Activated CD4-positive, alpha-beta T cell treated with anti-CD3 and anti-CD28 coated beads for 36 hours (primary cell): ENCODE results near the gene MAPK11. TPM values are rescaled to one million over a fixed set of nuclear protein-coding genes. Genes with fewer than 3 reads are reported as not detected.
A peak's percentile ranks its signal among the peaks of the same experiment; 100 is the strongest.

ENCODE experiments used
- ATAC-seq: fragments of 200-7000 bp; cut with Tn5 transposase; one replicate; pipeline ENCODE4 v1.10.0; 2021; ENCODE audit warnings: mild to moderate bottlenecking, moderate library complexity
- CTCF ChIA-PET: fragments of 350-600 bp; sonication (Branson Sonifier 250); formaldehyde crosslinking; loops from one replicate; lab custom pipeline; 2021; ENCODE audit warnings: antibody characterized with exemption; lab: Charles Lee
- POLR2A ChIA-PET: fragments of 350-600 bp; sonication (Branson Sonifier 250); formaldehyde crosslinking; loops from one replicate; lab custom pipeline; 2021; ENCODE audit warnings: antibody characterized with exemption, inconsistent platforms; lab: Charles Lee
- DNase-seq: peaks from one replicate; pipeline ENCODE4 v3.0.0-alpha.2; 2020
- H3K27ac Mint-ChIP-seq: one replicate; pipeline ENCODE4 v1.8.0; 2021; ENCODE audit warnings: mixed read lengths
- H3K27me3 Mint-ChIP-seq: one replicate; pipeline ENCODE4 v1.8.0; 2021; ENCODE audit warnings: mixed read lengths
- H3K36me3 Mint-ChIP-seq: one replicate; pipeline ENCODE4 v1.8.0; 2021; ENCODE audit warnings: low read depth, mixed read lengths
- H3K4me1 Mint-ChIP-seq: one replicate; pipeline ENCODE4 v1.8.0; 2021; ENCODE audit warnings: mixed read lengths
- H3K4me3 Mint-ChIP-seq: one replicate; pipeline ENCODE4 v1.8.0; 2021; ENCODE audit warnings: mild to moderate bottlenecking, moderate library complexity, mixed read lengths
- H3K9me3 Mint-ChIP-seq: one replicate; pipeline ENCODE4 v1.8.0; 2021; ENCODE audit warnings: low read depth, mixed read lengths
- intact Hi-C, 2 experiments: fragments of 100-400 bp; cut with DNase I in 1 of 2; cut with micrococcal nuclease in 1 of 2; formaldehyde crosslinking; loops; one replicate each; pipeline versions ENCODE4 v1.14.2 to v1.15.1; 2022 to 2024; cut with DNase I, micrococcal nuclease
- total RNA-seq, 2 experiments: library from RNA; stranded (reverse); gene quantifications; one replicate each; pipeline ENCODE4 v1.2.3, GENCODE V29; 2021

MAPK11 gene
- total RNA-seq, 2 experiments from 2014 or later = 11.6 to 13.6 TPM

- intact Hi-C loops = no loop called here
- Mint-ChIP-seq H3K4me3 (no peak overlapping the region), H3K9me3 (no peaks in the 10 kb centered on the region), H3K27me3 (peaks cover 14% of the 10 kb centered on the region), H3K36me3 (no peaks in the 10 kb centered on the region), H3K4me1 (peaks cover 7% of the 10 kb centered on the region), H3K27ac (no peak overlapping the region)
- POLR2A ChIA-PET = no interaction called here
- CTCF ChIA-PET = interaction anchor here (1.1 kb wide), 1 partner anchor 10 kb away, joined by 3 read pairs; no protein-coding TSS in a partner anchor
- ATAC-seq (no peak), DNase-seq (no peak)
These were observed 7.1 kb downstream of the MAPK11 start for GRCh38 chr22:50262973-50263617.

GRCh38 chr22:50262460-50262911 lies 7.7 kb downstream of the MAPK11 start:
- DNase-seq (peak; percentile 47), ATAC-seq (peak; percentile 36)
- no peaks in the 10 kb centered on the region for H3K36me3 Mint-ChIP-seq
- H3K9me3 Mint-ChIP-seq = no peaks in the 10 kb centered on the region
- no peak overlapping the region for H3K27ac Mint-ChIP-seq
- CTCF ChIA-PET = interaction anchor here (1.1 kb wide), 1 partner anchor 10 kb away, joined by 3 read pairs; no protein-coding TSS in a partner anchor
- peaks cover 5% of the 10 kb centered on the region for H3K4me1 Mint-ChIP-seq
- H3K4me3 Mint-ChIP-seq = peak overlapping the region; percentile 54
- peaks cover 14% of the 10 kb centered on the region for H3K27me3 Mint-ChIP-seq
- intact Hi-C loops = no loop called here
- POLR2A ChIA-PET = no interaction called here

- no peak for DNase-seq
- ChIA-PET POLR2A (no interaction called here), CTCF (interaction anchor here (0.7 to 1.1 kb wide), 2 partner anchors 8 to 9 kb away, joined by 3 read pairs; no protein-coding TSS in a partner anchor)
- Mint-ChIP-seq H3K4me1 (peaks cover 5% of the 10 kb centered on the region), H3K4me3 (peak within 1 kb of the TSS; percentile 54), H3K27ac (no peak within 1 kb of the TSS), H3K27me3 (peaks cover 14% of the 10 kb centered on the region), H3K36me3 (no peaks in the 10 kb centered on the region), H3K9me3 (no peaks in the 10 kb centered on the region)
- no peak for ATAC-seq
- intact Hi-C loops = no loop called here
These were observed 8.3 kb downstream of the MAPK11 start, which contains the start of gene MAPK12 for GRCh38 chr22:50261615-50262459. MAPK12 (minus strand) TSS chr22:50261683; CDS start chr22:50261509, 174 bp downstream.

GRCh38 chr22:50260801-50261614 lies 9.2 kb downstream of the MAPK11 start:
- POLR2A ChIA-PET = no interaction called here
- DNase-seq = peak; percentile 64
- ATAC-seq = peak; percentile 52
- intact Hi-C loops = no loop called here
- H3K27ac Mint-ChIP-seq = no peak overlapping the region
- H3K36me3 Mint-ChIP-seq = no peaks in the 10 kb centered on the region
- H3K27me3 Mint-ChIP-seq = peaks cover 14% of the 10 kb centered on the region
- H3K4me1 Mint-ChIP-seq = peaks cover 5% of the 10 kb centered on the region
- no peaks in the 10 kb centered on the region for H3K9me3 Mint-ChIP-seq
- peak overlapping the region; percentile 48 for H3K4me3 Mint-ChIP-seq
- CTCF ChIA-PET = interaction anchor here (0.5 to 0.7 kb wide), 2 partner anchors 9 to 24 kb away, joined by 3 read pairs; no protein-coding TSS in a partner anchor

GRCh38 chr22:50260434-50260800 lies 9.8 kb downstream of the MAPK11 start:
- no peak for DNase-seq
- ChIA-PET CTCF (interaction anchor here (0.5 kb wide), 1 partner anchor 23 kb away, joined by 3 read pairs; no protein-coding TSS in a partner anchor), POLR2A (no interaction called here)
- no peak for ATAC-seq
- no peak overlapping the region for H3K27ac Mint-ChIP-seq
- no peaks in the 10 kb centered on the region for H3K9me3 Mint-ChIP-seq
- H3K36me3 Mint-ChIP-seq = no peaks in the 10 kb centered on the region
- peaks cover 14% of the 10 kb centered on the region for H3K27me3 Mint-ChIP-seq
- intact Hi-C loops = no loop called here
- H3K4me3 Mint-ChIP-seq = peak overlapping the region; percentile 48
- H3K4me1 Mint-ChIP-seq = peaks cover 5% of the 10 kb centered on the region

GRCh38 chr22:50259302-50259701 lies 10.9 kb downstream of the MAPK11 start:
- Mint-ChIP-seq H3K27ac (no peak overlapping the region), H3K27me3 (peaks cover 14% of the 10 kb centered on the region), H3K9me3 (no peaks in the 10 kb centered on the region), H3K4me3 (no peak overlapping the region), H3K4me1 (peaks cover 5% of the 10 kb centered on the region), H3K36me3 (no peaks in the 10 kb centered on the region)
- intact Hi-C loops = no loop called here
- CTCF ChIA-PET = interaction anchor here (0.6 kb wide), 1 partner anchor 14 kb away, joined by 3 read pairs; no protein-coding TSS in a partner anchor
- POLR2A ChIA-PET = interaction anchor here (0.6 kb wide), 1 partner anchor 83 kb away, joined by 3 read pairs; no protein-coding TSS in a partner anchor
- ATAC-seq = no peak
- no peak for DNase-seq

- intact Hi-C loops = no loop called here
- CTCF ChIA-PET = no interaction called here
- Mint-ChIP-seq H3K4me3 (no peak overlapping the region), H3K4me1 (peaks cover 5% of the 10 kb centered on the region), H3K36me3 (no peaks in the 10 kb centered on the region), H3K27ac (no peak overlapping the region), H3K9me3 (no peaks in the 10 kb centered on the region), H3K27me3 (peaks cover 14% of the 10 kb centered on the region)
- ATAC-seq = no peak
- DNase-seq = no peak
- POLR2A ChIA-PET = interaction anchor here (0.6 kb wide), 1 partner anchor 83 kb away, joined by 3 read pairs; no protein-coding TSS in a partner anchor
These were observed 11.6 kb downstream of the MAPK11 start for GRCh38 chr22:50258361-50259292.

- DNase-seq (no peak), ATAC-seq (no peak)
- H3K27ac Mint-ChIP-seq = no peak overlapping the region
- peaks cover 5% of the 10 kb centered on the region for H3K4me1 Mint-ChIP-seq
- peaks cover 14% of the 10 kb centered on the region for H3K27me3 Mint-ChIP-seq
- H3K4me3 Mint-ChIP-seq = no peak overlapping the region
- ChIA-PET POLR2A (no interaction called here), CTCF (no interaction called here)
- H3K36me3 Mint-ChIP-seq = no peaks in the 10 kb centered on the region
- intact Hi-C loops = no loop called here
- H3K9me3 Mint-ChIP-seq = no peaks in the 10 kb centered on the region
These were observed 12.5 kb downstream of the MAPK11 start for GRCh38 chr22:50257451-50258360.

GRCh38 chr22:50257041-50257440 lies 13.1 kb downstream of the MAPK11 start:
- Mint-ChIP-seq H3K27me3 (peaks cover 10% of the 10 kb centered on the region), H3K4me1 (peaks cover under 1% of the 10 kb centered on the region), H3K27ac (no peak overlapping the region), H3K4me3 (no peak overlapping the region), H3K36me3 (no peaks in the 10 kb centered on the region), H3K9me3 (no peaks in the 10 kb centered on the region)
- intact Hi-C loops = no loop called here
- ATAC-seq (no peak), DNase-seq (no peak)
- CTCF ChIA-PET = no interaction called here
- POLR2A ChIA-PET = no interaction called here
